ENCODE measurements around the gene DVL1. TPM values are rescaled to one million over a fixed set of nuclear protein-coding genes. Genes with fewer than 3 reads are reported as not detected.

Gene DVL1
- total and polyA plus RNA-seq, 9 donors = 38.2 to 50.5 (median 45.8) TPM

- H3K27me3 ChIP-seq (ENCODE audit: control insufficient read depth, insufficient read depth, low read length) = no peaks in the 10 kb centered on the region
- DNase-seq = no peak
- no peak overlapping the region for H3K27ac ChIP-seq (ENCODE audit: low read length)
- peaks cover 43% of the 10 kb centered on the region for H3K36me3 ChIP-seq (ENCODE audit: control insufficient read depth, insufficient read depth, low read length)
- H3K9me3 ChIP-seq (replicated peaks; ENCODE audit: control insufficient read depth, low read depth, low read length) = no peaks in the 10 kb centered on the region
- 89% methylated on average over 19 of the region's 28 CpGs for WGBS (ENCODE audit: insufficient coverage)
- peaks cover 19% of the 10 kb centered on the region for H3K4me1 ChIP-seq (ENCODE audit: control insufficient read depth, insufficient read depth, low read length)
- H3K4me3 ChIP-seq (ENCODE audit: low read length) = no peak overlapping the region
These were observed 7.1 kb downstream of the DVL1 start for GRCh38 chr1:1342061-1342562.

DNA sequence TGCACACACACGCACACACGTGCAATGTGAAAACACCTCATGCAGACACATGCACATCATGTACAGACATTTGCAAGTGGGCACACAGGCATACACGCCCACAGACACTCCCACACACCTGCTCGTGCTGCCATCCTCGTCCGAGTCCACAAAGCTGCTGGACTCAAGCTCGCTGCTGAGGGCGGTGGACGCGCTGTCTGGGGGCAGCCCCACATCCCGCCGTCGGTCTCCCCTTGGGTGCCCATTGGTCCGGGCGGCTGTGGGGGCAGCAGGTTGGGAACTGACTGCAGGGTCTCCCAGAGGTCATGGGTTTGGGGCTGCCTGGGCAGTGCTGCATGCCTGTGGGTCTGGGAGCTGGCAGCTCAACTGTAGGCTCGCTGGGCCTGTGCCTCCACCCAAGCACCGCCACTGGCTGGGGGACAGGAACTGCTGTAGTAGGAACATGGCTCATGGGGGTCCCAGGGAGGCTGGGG is 7.6 kb downstream of the DVL1 start:
- H3K9me3 ChIP-seq (replicated peaks; ENCODE audit: control insufficient read depth, low read depth, low read length) = no peaks in the 10 kb centered on the region
- H3K27ac ChIP-seq (ENCODE audit: low read length) = no peak overlapping the region
- DNase-seq = no peak
- no peak overlapping the region for H3K4me3 ChIP-seq (ENCODE audit: low read length)
- WGBS (ENCODE audit: insufficient coverage) = 87% methylated on average over 17 of the region's 17 CpGs
- no peaks in the 10 kb centered on the region for H3K27me3 ChIP-seq (ENCODE audit: control insufficient read depth, insufficient read depth, low read length)
- H3K4me1 ChIP-seq (ENCODE audit: control insufficient read depth, insufficient read depth, low read length) = peaks cover 13% of the 10 kb centered on the region
- peaks cover 43% of the 10 kb centered on the region for H3K36me3 ChIP-seq (ENCODE audit: control insufficient read depth, insufficient read depth, low read length)

- H3K4me1 ChIP-seq (ENCODE audit: control insufficient read depth, insufficient read depth, low read length) = peaks cover 7% of the 10 kb centered on the region
- H3K27me3 ChIP-seq (ENCODE audit: control insufficient read depth, insufficient read depth, low read length) = no peaks in the 10 kb centered on the region
- DNase-seq = no peak
- no peak overlapping the region for H3K27ac ChIP-seq (ENCODE audit: low read length)
- no peak overlapping the region for H3K4me3 ChIP-seq (ENCODE audit: low read length)
- 94% methylated on average over 36 of the region's 36 CpGs for WGBS (ENCODE audit: insufficient coverage)
- H3K9me3 ChIP-seq (replicated peaks; ENCODE audit: control insufficient read depth, low read depth, low read length) = no peaks in the 10 kb centered on the region
- H3K36me3 ChIP-seq (ENCODE audit: control insufficient read depth, insufficient read depth, low read length) = peaks cover 45% of the 10 kb centered on the region
These were observed 8.2 kb downstream of the DVL1 start for GRCh38 chr1:1340791-1341548.

- H3K36me3 ChIP-seq (ENCODE audit: control insufficient read depth, insufficient read depth, low read length) = peaks cover 52% of the 10 kb centered on the region
These were observed 9.0 kb downstream of the DVL1 start for GRCh38 chr1:1340185-1340584.

DNA sequence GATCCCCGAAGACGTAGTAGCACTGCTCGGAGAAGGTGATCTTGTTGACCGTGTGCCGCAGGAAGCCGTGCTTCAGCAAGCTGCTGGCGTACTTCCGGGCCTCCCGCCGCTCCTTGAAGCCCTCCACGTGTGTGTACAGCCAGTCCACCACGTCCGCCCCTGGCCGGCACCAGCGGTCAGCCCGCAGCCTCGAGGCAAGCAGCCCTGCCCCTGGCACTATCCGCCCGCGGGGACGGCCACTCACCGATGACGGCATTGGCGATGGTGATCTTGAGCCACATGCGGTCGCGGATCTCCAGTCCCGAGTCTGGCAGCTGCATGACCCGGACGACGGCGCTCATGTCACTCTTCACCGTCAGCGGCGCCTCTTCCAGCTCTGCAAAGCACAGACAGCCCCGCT is 10.9 kb downstream of the DVL1 start:
- WGBS (ENCODE audit: insufficient coverage) = 92% methylated on average over 36 of the region's 36 CpGs
- Histone ChIP-seq H3K9me3 (replicated peaks; ENCODE audit: control insufficient read depth, low read depth, low read length) (no peaks in the 10 kb centered on the region), H3K4me3 (ENCODE audit: low read length) (no peak overlapping the region), H3K27ac (ENCODE audit: low read length) (no peak overlapping the region), H3K4me1 (ENCODE audit: control insufficient read depth, insufficient read depth, low read length) (no peaks in the 10 kb centered on the region), H3K27me3 (ENCODE audit: control insufficient read depth, insufficient read depth, low read length) (no peaks in the 10 kb centered on the region), H3K36me3 (ENCODE audit: control insufficient read depth, insufficient read depth, low read length) (peaks cover 53% of the 10 kb centered on the region)
- no peak for DNase-seq

More at GRCh38 chr1:1340185-1340584, 9.0 kb downstream of the DVL1 start:
- no peak for DNase-seq
- peaks cover under 1% of the 10 kb centered on the region for H3K4me1 ChIP-seq (ENCODE audit: control insufficient read depth, insufficient read depth, low read length)
- H3K9me3 ChIP-seq (replicated peaks; ENCODE audit: control insufficient read depth, low read depth, low read length) = no peaks in the 10 kb centered on the region
- no peak overlapping the region for H3K4me3 ChIP-seq (ENCODE audit: low read length)
- H3K27me3 ChIP-seq (ENCODE audit: control insufficient read depth, insufficient read depth, low read length) = no peaks in the 10 kb centered on the region
- WGBS (ENCODE audit: insufficient coverage) = 83% methylated on average over 21 of the region's 23 CpGs
- H3K27ac ChIP-seq (ENCODE audit: low read length) = no peak overlapping the region

- no peak for DNase-seq
- Histone ChIP-seq H3K27me3 (ENCODE audit: control insufficient read depth, insufficient read depth, low read length) (no peaks in the 10 kb centered on the region), H3K36me3 (ENCODE audit: control insufficient read depth, insufficient read depth, low read length) (peaks cover 53% of the 10 kb centered on the region), H3K4me1 (ENCODE audit: control insufficient read depth, insufficient read depth, low read length) (no peaks in the 10 kb centered on the region), H3K9me3 (replicated peaks; ENCODE audit: control insufficient read depth, low read depth, low read length) (no peaks in the 10 kb centered on the region), H3K27ac (ENCODE audit: low read length) (no peak overlapping the region), H3K4me3 (ENCODE audit: low read length) (no peak overlapping the region)
- WGBS (ENCODE audit: insufficient coverage) = 64% methylated on average over 15 of the region's 18 CpGs
These were observed 11.4 kb downstream of the DVL1 start for GRCh38 chr1:1337793-1338147.

DNA sequence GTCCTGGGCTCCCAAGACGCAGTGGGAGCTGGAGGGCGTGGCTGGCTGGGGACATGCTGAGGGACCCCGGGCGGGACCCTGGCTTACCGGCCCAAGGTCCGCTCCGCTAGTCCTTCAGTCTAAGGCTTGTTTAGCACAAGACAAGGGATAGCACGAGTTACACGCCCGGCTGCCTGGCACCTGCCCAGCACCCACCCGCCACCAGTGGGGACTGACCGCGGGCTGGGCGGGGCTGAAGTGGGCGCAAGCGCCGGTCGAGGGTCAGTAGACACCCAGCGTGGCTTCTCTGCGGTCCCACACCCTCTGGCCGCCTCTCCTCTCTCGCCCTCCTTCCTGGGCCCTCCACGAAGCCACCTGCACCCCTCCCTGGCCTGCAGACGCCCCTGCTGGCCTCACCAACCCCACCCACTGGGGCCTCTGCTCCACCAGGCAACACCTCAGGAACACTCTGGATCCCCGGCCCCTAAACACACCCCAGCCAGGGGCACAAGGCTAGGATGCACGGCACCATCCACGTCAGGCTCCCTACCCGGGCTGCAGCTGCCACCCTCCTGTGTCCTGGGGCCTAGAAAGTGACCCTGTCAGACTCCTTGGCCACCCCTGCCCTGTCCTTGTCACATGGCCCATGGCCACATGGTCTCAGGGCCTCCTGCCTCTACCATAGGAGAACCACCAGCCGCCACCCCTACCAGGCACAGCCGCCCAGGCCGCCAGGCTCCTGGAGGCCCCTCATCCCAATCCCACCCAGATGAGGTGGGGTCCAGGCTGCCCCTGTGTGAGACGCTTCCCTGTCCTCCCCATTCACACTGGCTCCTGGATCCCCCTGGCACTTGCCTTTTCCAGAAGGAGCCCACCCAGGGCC is 12.1 kb downstream of the DVL1 start:
- Histone ChIP-seq H3K27me3 (ENCODE audit: control insufficient read depth, insufficient read depth, low read length) (no peaks in the 10 kb centered on the region), H3K9me3 (replicated peaks; ENCODE audit: control insufficient read depth, low read depth, low read length) (no peaks in the 10 kb centered on the region), H3K27ac (ENCODE audit: low read length) (no peak overlapping the region), H3K36me3 (ENCODE audit: control insufficient read depth, insufficient read depth, low read length) (peaks cover 53% of the 10 kb centered on the region), H3K4me3 (ENCODE audit: low read length) (no peak overlapping the region), H3K4me1 (ENCODE audit: control insufficient read depth, insufficient read depth, low read length) (no peaks in the 10 kb centered on the region)
- no peak for DNase-seq
- WGBS (ENCODE audit: insufficient coverage) = 88% methylated on average over 30 of the region's 32 CpGs

- Histone ChIP-seq H3K4me3 (ENCODE audit: low read length) (no peak overlapping the region), H3K27ac (ENCODE audit: low read length) (no peak overlapping the region), H3K27me3 (ENCODE audit: control insufficient read depth, insufficient read depth, low read length) (no peaks in the 10 kb centered on the region), H3K4me1 (ENCODE audit: control insufficient read depth, insufficient read depth, low read length) (peaks cover 3% of the 10 kb centered on the region), H3K9me3 (replicated peaks; ENCODE audit: control insufficient read depth, low read depth, low read length) (no peaks in the 10 kb centered on the region), H3K36me3 (ENCODE audit: control insufficient read depth, insufficient read depth, low read length) (peaks cover 48% of the 10 kb centered on the region)
- no peak for DNase-seq
- 90% methylated on average over 22 of the region's 26 CpGs for WGBS (ENCODE audit: insufficient coverage)
These were observed 12.8 kb downstream of the DVL1 start for GRCh38 chr1:1336446-1336845.

DNA sequence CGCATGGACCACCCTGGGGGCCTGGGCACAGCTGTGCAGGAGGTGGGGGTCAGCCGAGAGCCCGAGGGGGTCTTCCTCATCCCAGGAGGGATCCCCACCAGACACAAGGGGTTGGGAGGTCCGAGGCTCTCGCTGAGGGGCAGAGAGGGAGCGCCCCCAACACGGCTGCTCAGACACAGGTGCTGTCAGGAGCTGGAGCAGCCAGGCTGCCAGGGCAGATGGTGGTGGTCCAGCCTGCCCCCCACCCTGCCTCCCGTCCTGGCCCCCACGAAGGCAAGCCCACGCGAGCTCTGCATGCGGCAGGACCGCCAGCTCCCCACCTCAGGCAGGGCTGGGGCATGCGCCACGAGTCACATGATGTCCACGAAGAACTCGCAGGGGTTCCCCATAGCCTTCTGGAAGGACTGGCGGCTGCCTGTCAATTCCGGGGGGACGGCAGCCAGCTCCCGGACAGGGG is 13.4 kb downstream of the DVL1 start:
- Histone ChIP-seq H3K4me1 (ENCODE audit: control insufficient read depth, insufficient read depth, low read length) (peaks cover 9% of the 10 kb centered on the region), H3K9me3 (replicated peaks; ENCODE audit: control insufficient read depth, low read depth, low read length) (no peaks in the 10 kb centered on the region), H3K36me3 (ENCODE audit: control insufficient read depth, insufficient read depth, low read length) (peaks cover 43% of the 10 kb centered on the region), H3K27me3 (ENCODE audit: control insufficient read depth, insufficient read depth, low read length) (no peaks in the 10 kb centered on the region), H3K27ac (ENCODE audit: low read length) (no peak overlapping the region), H3K4me3 (ENCODE audit: low read length) (no peak overlapping the region)
- DNase-seq = no peak
- 75% methylated on average over 17 of the region's 21 CpGs for WGBS (ENCODE audit: insufficient coverage)

DNA sequence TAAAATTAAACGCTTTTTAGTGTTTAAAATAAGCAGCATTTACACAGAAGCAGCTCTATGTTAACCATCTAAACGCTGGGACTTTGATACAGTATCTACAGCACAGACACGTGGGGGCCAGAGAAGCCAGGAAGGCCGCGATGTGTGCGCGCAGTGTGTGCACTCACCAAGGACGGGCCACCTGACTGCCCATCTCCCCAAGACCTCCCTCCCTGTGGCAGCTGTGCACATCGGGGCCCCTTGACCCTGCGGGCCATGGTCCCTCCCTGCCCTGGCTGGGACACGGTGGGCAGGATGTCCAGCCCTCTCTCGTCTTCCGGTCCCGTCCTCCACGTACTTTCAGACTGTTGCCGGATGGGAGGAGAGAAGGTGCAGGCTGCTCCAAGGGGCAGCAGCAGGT is 13.9 kb downstream of the DVL1 start:
- no peak overlapping the region for H3K4me3 ChIP-seq (ENCODE audit: low read length)
- no peaks in the 10 kb centered on the region for H3K9me3 ChIP-seq (replicated peaks; ENCODE audit: control insufficient read depth, low read depth, low read length)
- H3K36me3 ChIP-seq (ENCODE audit: control insufficient read depth, insufficient read depth, low read length) = peaks cover 39% of the 10 kb centered on the region
- no peaks in the 10 kb centered on the region for H3K27me3 ChIP-seq (ENCODE audit: control insufficient read depth, insufficient read depth, low read length)
- DNase-seq = no peak
- no peak overlapping the region for H3K27ac ChIP-seq (ENCODE audit: low read length)
- WGBS (ENCODE audit: insufficient coverage) = 61% methylated on average over 13 of the region's 16 CpGs
- peaks cover 15% of the 10 kb centered on the region for H3K4me1 ChIP-seq (ENCODE audit: control insufficient read depth, insufficient read depth, low read length)
